ENCODE results near the gene EIF1AX. TPM values are rescaled to one million over a fixed set of nuclear protein-coding genes. Genes with fewer than 3 reads are reported as not detected.

The EIF1AX gene
- total RNA-seq, 1 experiment from 2014 or later: 67.6 TPM

DNA sequence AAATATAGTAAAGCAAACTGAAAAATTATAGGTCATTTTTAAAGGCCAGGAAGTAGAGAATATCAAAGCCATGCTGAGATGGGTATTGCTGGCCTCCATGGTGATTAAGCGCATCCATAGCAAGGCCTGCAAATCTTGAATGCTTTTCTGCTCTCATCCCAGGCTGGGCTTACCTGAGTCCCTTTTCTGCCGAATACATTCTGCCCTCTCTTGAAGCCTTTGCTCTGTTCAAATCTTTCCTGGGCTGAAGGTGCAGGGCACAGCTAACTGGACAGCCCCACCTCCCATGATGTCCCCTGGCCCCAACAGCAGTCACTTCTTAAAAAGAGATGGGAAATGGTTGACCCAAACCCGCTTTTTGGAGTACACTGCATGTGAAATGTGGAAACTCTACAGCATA is 10.1 kb upstream of the EIF1AX start:
- DNase-seq (ENCODE audit: low read depth, low spot score): no peak
- in situ Hi-C loops (cut with HindIII; ENCODE audit: low pct_unique_long_range_greater_than_20kb, low sequenced_read_pairs) (no loop called here), intact Hi-C loops (cut with micrococcal nuclease; ENCODE audit: unreplicated experiment) (no loop called here)
- CTCF ChIA-PET: no interaction called here
- Histone ChIP-seq H3K9me3 (ENCODE audit: control insufficient read depth, insufficient read depth, low read depth, low read length) (no peaks in the 10 kb centered on the region), H3K27ac (ENCODE audit: low read length) (no peak overlapping the region), H3K27me3 (ENCODE audit: control insufficient read depth, insufficient read depth, low read length) (no peaks in the 10 kb centered on the region), H3K4me1 (ENCODE audit: control insufficient read depth, insufficient read depth, low read length) (no peaks in the 10 kb centered on the region), H3K36me3 (ENCODE audit: control insufficient read depth, insufficient read depth, low read length) (peaks cover 2% of the 10 kb centered on the region; the same call in 1 of the 2 replicates), H3K4me3 (ENCODE audit: low read depth in 2 of 2, low read length in 2 of 2) (no peak overlapping the region)
- BruUV-seq (replicated peaks): no TSS peak
- no peak for TF ChIP-seq POLR2AphosphoS5 (IDR thresholded peaks at IDR 0.05; ENCODE audit: low read depth, low read length)
- TF ChIP-seq, protein P1, sequence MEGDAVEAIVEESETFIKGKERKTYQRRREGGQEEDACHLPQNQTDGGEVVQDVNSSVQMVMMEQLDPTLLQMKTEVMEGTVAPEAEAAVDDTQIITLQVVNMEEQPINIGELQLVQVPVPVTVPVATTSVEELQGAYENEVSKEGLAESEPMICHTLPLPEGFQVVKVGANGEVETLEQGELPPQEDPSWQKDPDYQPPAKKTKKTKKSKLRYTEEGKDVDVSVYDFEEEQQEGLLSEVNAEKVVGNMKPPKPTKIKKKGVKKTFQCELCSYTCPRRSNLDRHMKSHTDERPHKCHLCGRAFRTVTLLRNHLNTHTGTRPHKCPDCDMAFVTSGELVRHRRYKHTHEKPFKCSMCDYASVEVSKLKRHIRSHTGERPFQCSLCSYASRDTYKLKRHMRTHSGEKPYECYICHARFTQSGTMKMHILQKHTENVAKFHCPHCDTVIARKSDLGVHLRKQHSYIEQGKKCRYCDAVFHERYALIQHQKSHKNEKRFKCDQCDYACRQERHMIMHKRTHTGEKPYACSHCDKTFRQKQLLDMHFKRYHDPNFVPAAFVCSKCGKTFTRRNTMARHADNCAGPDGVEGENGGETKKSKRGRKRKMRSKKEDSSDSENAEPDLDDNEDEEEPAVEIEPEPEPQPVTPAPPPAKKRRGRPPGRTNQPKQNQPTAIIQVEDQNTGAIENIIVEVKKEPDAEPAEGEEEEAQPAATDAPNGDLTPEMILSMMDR (IDR thresholded peaks at IDR 0.05): no peak
- TF ChIP-seq TCF7L2 (IDR thresholded peaks at IDR 0.05; ENCODE audit: low read depth, low read length): no peak
- TF ChIP-seq SIN3A (IDR thresholded peaks at IDR 0.05; ENCODE audit: borderline replicate concordance, insufficient read depth, low read depth, low read length): no peak
- TF ChIP-seq, protein P2, sequence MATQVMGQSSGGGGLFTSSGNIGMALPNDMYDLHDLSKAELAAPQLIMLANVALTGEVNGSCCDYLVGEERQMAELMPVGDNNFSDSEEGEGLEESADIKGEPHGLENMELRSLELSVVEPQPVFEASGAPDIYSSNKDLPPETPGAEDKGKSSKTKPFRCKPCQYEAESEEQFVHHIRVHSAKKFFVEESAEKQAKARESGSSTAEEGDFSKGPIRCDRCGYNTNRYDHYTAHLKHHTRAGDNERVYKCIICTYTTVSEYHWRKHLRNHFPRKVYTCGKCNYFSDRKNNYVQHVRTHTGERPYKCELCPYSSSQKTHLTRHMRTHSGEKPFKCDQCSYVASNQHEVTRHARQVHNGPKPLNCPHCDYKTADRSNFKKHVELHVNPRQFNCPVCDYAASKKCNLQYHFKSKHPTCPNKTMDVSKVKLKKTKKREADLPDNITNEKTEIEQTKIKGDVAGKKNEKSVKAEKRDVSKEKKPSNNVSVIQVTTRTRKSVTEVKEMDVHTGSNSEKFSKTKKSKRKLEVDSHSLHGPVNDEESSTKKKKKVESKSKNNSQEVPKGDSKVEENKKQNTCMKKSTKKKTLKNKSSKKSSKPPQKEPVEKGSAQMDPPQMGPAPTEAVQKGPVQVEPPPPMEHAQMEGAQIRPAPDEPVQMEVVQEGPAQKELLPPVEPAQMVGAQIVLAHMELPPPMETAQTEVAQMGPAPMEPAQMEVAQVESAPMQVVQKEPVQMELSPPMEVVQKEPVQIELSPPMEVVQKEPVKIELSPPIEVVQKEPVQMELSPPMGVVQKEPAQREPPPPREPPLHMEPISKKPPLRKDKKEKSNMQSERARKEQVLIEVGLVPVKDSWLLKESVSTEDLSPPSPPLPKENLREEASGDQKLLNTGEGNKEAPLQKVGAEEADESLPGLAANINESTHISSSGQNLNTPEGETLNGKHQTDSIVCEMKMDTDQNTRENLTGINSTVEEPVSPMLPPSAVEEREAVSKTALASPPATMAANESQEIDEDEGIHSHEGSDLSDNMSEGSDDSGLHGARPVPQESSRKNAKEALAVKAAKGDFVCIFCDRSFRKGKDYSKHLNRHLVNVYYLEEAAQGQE (IDR thresholded peaks at IDR 0.05; ENCODE audit: insufficient read depth in 1 of 2, low read depth in 2 of 2, low read length in 1 of 2): no peak
- no peak for ATAC-seq
- POLR2A ChIA-PET: no interaction called here

DNA sequence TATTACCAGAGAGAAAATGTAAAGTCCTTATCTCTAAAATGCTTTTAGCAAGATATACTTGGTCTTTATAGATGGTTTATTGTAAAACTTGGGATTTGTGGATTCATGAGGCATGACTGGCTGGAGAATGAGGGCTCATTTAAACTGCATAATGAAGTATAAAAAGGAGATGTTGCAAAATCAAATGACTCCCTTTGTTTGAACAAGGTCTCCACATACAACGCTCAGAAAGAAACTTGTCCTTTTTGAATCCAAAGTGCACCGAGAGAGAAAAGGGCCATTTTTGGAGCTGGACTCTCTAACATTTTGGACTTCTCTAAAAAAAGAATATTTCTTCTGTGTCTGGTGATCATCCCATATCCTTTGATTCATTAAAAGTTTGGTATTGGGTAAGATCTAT is 7.7 kb upstream of the EIF1AX start:
- intact Hi-C loops (cut with micrococcal nuclease; ENCODE audit: unreplicated experiment): no loop called here
- no TSS peak for BruUV-seq (replicated peaks)
- no peak for ATAC-seq

DNA sequence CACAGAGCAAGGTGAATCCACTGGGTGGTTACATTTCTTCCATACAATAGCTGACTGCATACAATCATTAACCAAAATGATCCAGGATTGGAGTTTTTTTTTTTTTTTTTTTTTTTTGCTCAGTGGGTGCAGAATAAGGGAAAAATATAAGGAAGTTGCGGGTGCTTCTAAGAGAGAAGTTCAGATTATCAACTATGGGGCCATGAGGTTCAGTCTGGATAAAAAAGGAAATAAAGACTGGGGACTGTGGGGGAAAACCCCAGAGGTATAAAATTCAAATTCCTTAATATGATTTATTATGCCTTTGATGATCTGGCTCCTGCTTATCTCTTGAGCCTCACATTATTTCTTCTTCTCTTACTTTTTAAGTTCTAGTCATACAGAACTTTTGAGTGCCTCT is 5.9 kb upstream of the EIF1AX start:
- no peak overlapping the region for H3K4me3 ChIP-seq (ENCODE audit: low read depth in 2 of 2, low read length in 2 of 2)
- no peaks in the 10 kb centered on the region for H3K4me1 ChIP-seq (ENCODE audit: control insufficient read depth, insufficient read depth, low read length)
- no peaks in the 10 kb centered on the region for H3K27me3 ChIP-seq (ENCODE audit: control insufficient read depth, insufficient read depth, low read length)
- BruUV-seq (replicated peaks): no TSS peak
- no peaks in the 10 kb centered on the region for H3K9me3 ChIP-seq (ENCODE audit: control insufficient read depth, insufficient read depth, low read depth, low read length)
- TF ChIP-seq POLR2AphosphoS5 (IDR thresholded peaks at IDR 0.05; ENCODE audit: low read depth, low read length): no peak
- no peak for TF ChIP-seq TCF7L2 (IDR thresholded peaks at IDR 0.05; ENCODE audit: low read depth, low read length)
- no peak for TF ChIP-seq SIN3A (IDR thresholded peaks at IDR 0.05; ENCODE audit: borderline replicate concordance, insufficient read depth, low read depth, low read length)
- TF ChIP-seq, protein P2 (IDR thresholded peaks at IDR 0.05; ENCODE audit: insufficient read depth in 1 of 2, low read depth in 2 of 2, low read length in 1 of 2): no peak
- TF ChIP-seq, protein P1 (IDR thresholded peaks at IDR 0.05): no peak
- POLR2A ChIA-PET: no interaction called here
- intact Hi-C loops (cut with micrococcal nuclease; ENCODE audit: unreplicated experiment): no loop called here
- DNase-seq (ENCODE audit: low read depth, low spot score) (no peak), ATAC-seq (no peak)
- in situ Hi-C loops (cut with HindIII; ENCODE audit: low pct_unique_long_range_greater_than_20kb, low sequenced_read_pairs): no loop called here
- CTCF ChIA-PET: no interaction called here
- no peak overlapping the region for H3K27ac ChIP-seq (ENCODE audit: low read length)
- no peaks in the 10 kb centered on the region; the same call in 1 of the 2 replicates for H3K36me3 ChIP-seq (ENCODE audit: control insufficient read depth, insufficient read depth, low read length)

More for the DNA sequence above, 7.7 kb upstream of the EIF1AX start:
- Histone ChIP-seq H3K9me3 (ENCODE audit: control insufficient read depth, insufficient read depth, low read depth, low read length) (no peaks in the 10 kb centered on the region), H3K27me3 (ENCODE audit: control insufficient read depth, insufficient read depth, low read length) (no peaks in the 10 kb centered on the region), H3K4me1 (ENCODE audit: control insufficient read depth, insufficient read depth, low read length) (no peaks in the 10 kb centered on the region), H3K4me3 (ENCODE audit: low read depth in 2 of 2, low read length in 2 of 2) (no peak overlapping the region), H3K27ac (ENCODE audit: low read length) (no peak overlapping the region), H3K36me3 (ENCODE audit: control insufficient read depth, insufficient read depth, low read length) (no peaks in the 10 kb centered on the region; the same call in 1 of the 2 replicates)
- ChIA-PET POLR2A (no interaction called here), CTCF (no interaction called here)
- DNase-seq (ENCODE audit: low read depth, low spot score): no peak
- no peak for TF ChIP-seq TCF7L2 (IDR thresholded peaks at IDR 0.05; ENCODE audit: low read depth, low read length)
- in situ Hi-C loops (cut with HindIII; ENCODE audit: low pct_unique_long_range_greater_than_20kb, low sequenced_read_pairs): no loop called here

All from Panc1 (cell line).